Mammary epithelial cell (primary cell): Measurements from ENCODE around the gene FAF2.

Experiments
- EZH2 ChIP-seq: IDR thresholded peaks from 2 replicates; pipeline ENCODE4 v1.6.1; 2012; ENCODE audit warnings: low read length, inconsistent platforms, borderline replicate concordance
- TF ChIP-seq, protein P1 (sequence below), 2 donors: IDR thresholded peaks in 1 of 2; conservative IDR thresholded peaks in 1 of 2; 2 replicates each; pipeline ENCODE4 v1.5.1; 2011 to 2012; ENCODE audit warnings: inconsistent platforms in 2 of 2, low read length in 2 of 2, mild to moderate bottlenecking in 2 of 2, control low read depth in 1 of 2, low read depth in 1 of 2; ENCODE audit not compliant: insufficient read depth in 1 of 2; ENCODE audit errors: extremely low read depth in 1 of 2

DNA sequence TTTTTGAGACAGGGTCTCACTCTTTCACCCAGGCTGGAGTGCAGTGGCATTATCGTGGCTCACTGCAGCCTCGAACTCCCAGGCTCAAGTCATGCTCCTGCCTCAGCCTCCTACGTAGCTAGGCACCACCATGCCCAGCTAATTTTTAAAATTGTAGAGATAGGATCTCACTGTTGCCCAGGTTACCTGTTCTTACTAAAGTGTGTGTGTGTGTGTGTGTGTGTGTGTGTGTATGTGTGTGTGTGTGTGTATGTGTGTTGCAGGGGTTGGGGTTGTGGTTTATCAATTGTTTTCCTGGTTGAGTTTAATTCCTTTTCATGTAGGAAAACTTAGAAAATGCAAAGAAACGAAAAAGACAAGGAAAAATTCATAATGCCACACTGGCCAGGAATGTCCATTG, 67.2 kb downstream of the FAF2 start:
- TF ChIP-seq, protein P1, sequence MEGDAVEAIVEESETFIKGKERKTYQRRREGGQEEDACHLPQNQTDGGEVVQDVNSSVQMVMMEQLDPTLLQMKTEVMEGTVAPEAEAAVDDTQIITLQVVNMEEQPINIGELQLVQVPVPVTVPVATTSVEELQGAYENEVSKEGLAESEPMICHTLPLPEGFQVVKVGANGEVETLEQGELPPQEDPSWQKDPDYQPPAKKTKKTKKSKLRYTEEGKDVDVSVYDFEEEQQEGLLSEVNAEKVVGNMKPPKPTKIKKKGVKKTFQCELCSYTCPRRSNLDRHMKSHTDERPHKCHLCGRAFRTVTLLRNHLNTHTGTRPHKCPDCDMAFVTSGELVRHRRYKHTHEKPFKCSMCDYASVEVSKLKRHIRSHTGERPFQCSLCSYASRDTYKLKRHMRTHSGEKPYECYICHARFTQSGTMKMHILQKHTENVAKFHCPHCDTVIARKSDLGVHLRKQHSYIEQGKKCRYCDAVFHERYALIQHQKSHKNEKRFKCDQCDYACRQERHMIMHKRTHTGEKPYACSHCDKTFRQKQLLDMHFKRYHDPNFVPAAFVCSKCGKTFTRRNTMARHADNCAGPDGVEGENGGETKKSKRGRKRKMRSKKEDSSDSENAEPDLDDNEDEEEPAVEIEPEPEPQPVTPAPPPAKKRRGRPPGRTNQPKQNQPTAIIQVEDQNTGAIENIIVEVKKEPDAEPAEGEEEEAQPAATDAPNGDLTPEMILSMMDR (conservative IDR thresholded peaks at IDR 0.05 in 1 of 2, IDR thresholded peaks at IDR 0.05 in 1 of 2; ENCODE audit: extremely low read depth in 1 of 2, insufficient read depth in 1 of 2, low read depth in 1 of 2, low read length in 2 of 2), result no peak
- no peak for TF ChIP-seq EZH2
